CD14-positive monocyte (primary cell): ENCODE data around the gene CCDC40. TPM values are rescaled to one million over a fixed set of nuclear protein-coding genes. Genes with fewer than 3 reads are reported as not detected.

Experiments used
- DNase-seq, 3 donors: peaks; one replicate each; pipeline ENCODE4 v3.0.0-alpha.2; 2011 to 2022
- H2AFZ ChIP-seq: 2 replicates; pipeline ENCODE4 v1.6.0; 2012; ENCODE audit warnings: mild to moderate bottlenecking, low read depth, low read length, inconsistent platforms; ENCODE audit not compliant: insufficient read depth, poor library complexity, severe bottlenecking
- H3K27ac ChIP-seq, 2 donors: 1 replicate in 1 of 2; 2 replicates in 1 of 2; pipeline ENCODE4 v1.5.1; 2012 to 2013; ENCODE audit warnings: low read length in 2 of 2, control low read depth in 1 of 2, inconsistent platforms in 1 of 2, low read depth in 1 of 2, mild to moderate bottlenecking in 1 of 2
- H3K27me3 ChIP-seq, 2 donors: one replicate each; pipeline versions ENCODE4 v1.6.0 to v1.6.1; 2011 to 2013; ENCODE audit warnings: low read length in 2 of 2; ENCODE audit not compliant: control insufficient read depth in 2 of 2, insufficient read depth in 2 of 2
- H3K36me3 ChIP-seq, 2 donors: replicated peaks in 1 of 2; 1 replicate in 1 of 2; 2 replicates in 1 of 2; pipeline versions ENCODE4 v1.5.1 to v1.6.1; 2012 to 2013; ENCODE audit warnings: low read length in 2 of 2, control low read depth in 1 of 2, inconsistent platforms in 1 of 2, mild to moderate bottlenecking in 1 of 2; ENCODE audit not compliant: insufficient read depth in 2 of 2, control insufficient read depth in 1 of 2
- H3K4me1 ChIP-seq, 2 donors: 1 replicate in 1 of 2; 2 replicates in 1 of 2; pipeline versions ENCODE4 v1.5.1 to v1.6.1; 2012 to 2013; ENCODE audit warnings: low read length in 2 of 2, control low read depth in 1 of 2, inconsistent platforms in 1 of 2, mild to moderate bottlenecking in 1 of 2, moderate library complexity in 1 of 2; ENCODE audit not compliant: insufficient read depth in 2 of 2, control insufficient read depth in 1 of 2
- H3K4me2 ChIP-seq: replicated peaks from 2 replicates; pipeline ENCODE3; 2012; ENCODE audit warnings: low read length, moderate library complexity, mild to moderate bottlenecking; ENCODE audit not compliant: poor library complexity, severe bottlenecking; ENCODE audit errors: extremely low read depth
- H3K4me3 ChIP-seq, 3 experiments: fragments of 200-600 bp in 1 of 3; sonication (generic) in 1 of 3; replicated peaks in 1 of 3; 1 replicate in 2 of 3; 2 replicates in 1 of 3; pipeline ENCODE4 v1.5.1; 2011 to 2013; ENCODE audit warnings: low read length in 3 of 3, mild to moderate bottlenecking in 3 of 3, control low read depth in 2 of 3, low read depth in 2 of 3, inconsistent platforms in 1 of 3, moderate library complexity in 1 of 3
- H3K79me2 ChIP-seq: 2 replicates; pipeline ENCODE4 v1.6.0; 2012; ENCODE audit warnings: mild to moderate bottlenecking, control low read depth, inconsistent platforms, low read length, moderate library complexity; ENCODE audit not compliant: insufficient read depth
- H3K9ac ChIP-seq: 2 replicates; pipeline ENCODE4 v1.6.0; 2017; ENCODE audit warnings: low read length, mild to moderate bottlenecking; ENCODE audit not compliant: insufficient read depth, poor library complexity, severe bottlenecking
- H3K9me3 ChIP-seq, 2 donors: replicated peaks in 1 of 2; 1 replicate in 1 of 2; 2 replicates in 1 of 2; pipeline versions ENCODE4 v1.5.1 to v1.6.1; 2012 to 2013; ENCODE audit warnings: low read length in 2 of 2, control low read depth in 1 of 2; ENCODE audit not compliant: control insufficient read depth in 1 of 2, insufficient read depth in 1 of 2
- H4K20me1 ChIP-seq: 2 replicates; pipeline ENCODE4 v1.6.0; 2012; ENCODE audit warnings: mild to moderate bottlenecking, low read length, control low read depth, moderate library complexity; ENCODE audit not compliant: insufficient read depth
- H3K27ac Mint-ChIP-seq, 7 donors: one replicate each; pipeline ENCODE4 v1.8.0; 2020; ENCODE audit warnings: mild to moderate bottlenecking in 7 of 7, mixed read lengths in 7 of 7, moderate library complexity in 6 of 7, inconsistent platforms in 2 of 7
- H3K27me3 Mint-ChIP-seq, 3 donors: one replicate each; pipeline ENCODE4 v1.8.0; 2021 to 2022; ENCODE audit warnings: low read depth in 3 of 3, mild to moderate bottlenecking in 3 of 3, mixed read lengths in 3 of 3, moderate library complexity in 3 of 3, inconsistent platforms in 1 of 3
- H3K36me3 Mint-ChIP-seq, 2 donors: one replicate each; pipeline ENCODE4 v1.8.0; 2020; ENCODE audit warnings: mixed read lengths in 2 of 2, inconsistent platforms in 1 of 2, mild to moderate bottlenecking in 1 of 2
- H3K4me1 Mint-ChIP-seq: one replicate; pipeline ENCODE4 v1.8.0; 2020; ENCODE audit warnings: mild to moderate bottlenecking, mixed read lengths
- H3K4me3 Mint-ChIP-seq, 2 donors: one replicate each; pipeline ENCODE4 v1.8.0; 2020; ENCODE audit warnings: mild to moderate bottlenecking in 2 of 2, mixed read lengths in 2 of 2, moderate library complexity in 1 of 2
- H3K9me3 Mint-ChIP-seq, 7 donors: one replicate each; pipeline ENCODE4 v1.8.0; 2020 to 2022; ENCODE audit warnings: mixed read lengths in 7 of 7, mild to moderate bottlenecking in 6 of 7, moderate library complexity in 6 of 7, inconsistent platforms in 2 of 7
- CTCF ChIP-seq: fragments of 200-600 bp; IDR thresholded peaks from one replicate; pipeline ENCODE4 v1.8.0; 2022; ENCODE audit warnings: antibody characterized with exemption, mild to moderate bottlenecking
- WGBS: methylation state at CpG from one replicate; pipeline ENCODE4 v1.1.5; 2013; ENCODE audit warnings: missing lambda C conversion rate; ENCODE audit not compliant: insufficient coverage; 5-methylcytosine and 5-hydroxymethylcytosine counted together
- intact Hi-C, 2 donors: fragments of 100-400 bp; cut with micrococcal nuclease; formaldehyde crosslinking; loops; one replicate each; pipeline versions ENCODE4 v1.15.0 to v1.15.1; 2023
- polyA plus RNA-seq, 3 donors: library from polyadenylated mRNA; depleted of rRNA in 1 of 3; unstranded in 2 of 3; stranded (reverse) in 1 of 3; fragments of 300-500 nt in 2 of 3; fragments of >200 nt in 1 of 3; fragmentation: Illumina TruSeq in 2 of 3; gene quantifications; 1 replicate in 2 of 3; 2 replicates in 1 of 3; pipeline ENCODE4 v1.2.3, GENCODE V29; 2012 to 2021

The CCDC40 gene
- polyA plus RNA-seq, 3 donors = 0.21 to 0.27 TPM; not detected in 1

GRCh38 chr17:79991140-79991923 lies 45.1 kb upstream of the CCDC40 start:
- Histone ChIP-seq H3K27me3 (peaks cover 0 to 7% of the 10 kb centered on the region in 2 donors), H3K4me2 (peak overlapping the region; percentile 79), H3K4me3 (peak overlapping the region in 2 of 3 experiments; percentile 36 to 67), H3K4me1 (peaks cover 31 to 45% of the 10 kb centered on the region in 2 donors), H3K79me2 (no peaks in the 10 kb centered on the region), H4K20me1 (no peaks in the 10 kb centered on the region), H3K9ac (peak overlapping the region; percentile 56), H2AFZ (peak overlapping the region; percentile 89), H3K9me3 (no peaks in the 10 kb centered on the region), H3K36me3 (no peaks in the 10 kb centered on the region), H3K27ac (no peak overlapping the region)
- WGBS = 79% methylated on average over 5 of the region's 30 CpGs
- H3K36me3 Mint-ChIP-seq = peaks cover 0 to 4% of the 10 kb centered on the region in 2 donors
- H3K4me3 Mint-ChIP-seq = peak overlapping the region; percentile 64 to 83
- no peak overlapping the region for H3K27ac Mint-ChIP-seq
- intact Hi-C loops = loop anchor here (2.0 to 5.0 kb wide), 2 partner anchors 199 to 247 kb away; no protein-coding TSS in a partner anchor
- H3K9me3 Mint-ChIP-seq = peaks cover 0 to 2% (median 0%) of the 10 kb centered on the region in 7 donors
- DNase-seq = peak; percentile 68 to 76 (median 71)
- peaks cover 15 to 28% (median 17%) of the 10 kb centered on the region in 3 donors for H3K27me3 Mint-ChIP-seq
- H3K4me1 Mint-ChIP-seq = peaks cover 33% of the 10 kb centered on the region
- TF ChIP-seq CTCF = peak; percentile 70

- peaks cover 13 to 28% (median 17%) of the 10 kb centered on the region in 3 donors for H3K27me3 Mint-ChIP-seq
- no peaks in the 10 kb centered on the region for H3K79me2 ChIP-seq
- H3K9ac ChIP-seq = peak overlapping the region; percentile 56
- no peaks in the 10 kb centered on the region for H3K36me3 ChIP-seq
- H2AFZ ChIP-seq = peak overlapping the region; percentile 89
- peaks cover 0 to 4% of the 10 kb centered on the region in 2 donors for H3K36me3 Mint-ChIP-seq
- H3K27ac Mint-ChIP-seq = peak overlapping the region in 5 of 7 donors; percentile 32 to 84 (median 58)
- H3K9me3 Mint-ChIP-seq = peaks cover 0 to 2% (median 0%) of the 10 kb centered on the region in 7 donors
- intact Hi-C loops = loop anchor here (2.0 to 5.0 kb wide), 2 partner anchors 200 to 247 kb away; no protein-coding TSS in a partner anchor
- peak overlapping the region in 2 of 3 experiments; percentile 36 to 67 for H3K4me3 ChIP-seq
- 14% methylated on average over 41 of the region's 44 CpGs for WGBS
- peak overlapping the region; percentile 64 to 83 for H3K4me3 Mint-ChIP-seq
- H3K9me3 ChIP-seq = no peaks in the 10 kb centered on the region
- peaks cover 41% of the 10 kb centered on the region for H3K4me1 Mint-ChIP-seq
- peaks cover 39 to 53% of the 10 kb centered on the region in 2 donors for H3K4me1 ChIP-seq
- TF ChIP-seq CTCF = peak; percentile 52
- no peak overlapping the region for H3K27ac ChIP-seq
- DNase-seq = no peak
- no peaks in the 10 kb centered on the region for H4K20me1 ChIP-seq
- H3K4me2 ChIP-seq = peak overlapping the region; percentile 79
- peaks cover 0 to 7% of the 10 kb centered on the region in 2 donors for H3K27me3 ChIP-seq
These were observed 44.4 kb upstream of the CCDC40 start for GRCh38 chr17:79991924-79992648.
